MM.1S (cell line): Measurements from ENCODE around the gene COPB2.

Experiments
- DNase-seq: peaks from one replicate; pipeline ENCODE4 v3.0.0-alpha.2; 2015
- H2AFZ ChIP-seq: fragments of 300-600 bp; sonication (generic); 2 replicates; pipeline ENCODE4 v1.6.0; 2016; ENCODE audit warnings: antibody characterized with exemption, low read length
- H3F3A ChIP-seq: fragments of 300-600 bp; sonication (generic); 2 replicates; pipeline ENCODE4 v1.6.1; 2016; ENCODE audit warnings: mild to moderate bottlenecking, antibody characterized with exemption, low read length, moderate library complexity, mixed read lengths; ENCODE audit not compliant: insufficient read depth
- H3K27ac ChIP-seq: fragments of 300-600 bp; sonication (generic); 2 replicates; pipeline ENCODE4 v1.5.1; 2016; ENCODE audit warnings: mild to moderate bottlenecking, low read length
- H3K27me3 ChIP-seq: fragments of 300-600 bp; sonication (generic); replicated peaks from 2 replicates; pipeline ENCODE4 v1.6.0; 2016; ENCODE audit warnings: low read length; ENCODE audit not compliant: insufficient read depth
- H3K36me3 ChIP-seq: fragments of 300-600 bp; sonication (generic); replicated peaks from 2 replicates; pipeline ENCODE4 v1.6.1; 2016; ENCODE audit warnings: mild to moderate bottlenecking, low read length, mixed read lengths; ENCODE audit not compliant: insufficient read depth
- H3K4me1 ChIP-seq: fragments of 300-600 bp; sonication (generic); 2 replicates; pipeline ENCODE4 v1.6.1; 2016; ENCODE audit warnings: low read length, mixed read lengths
- H3K4me2 ChIP-seq: fragments of 300-600 bp; sonication (generic); 2 replicates; pipeline ENCODE4 v1.6.0; 2016; ENCODE audit warnings: low read depth, low read length
- H3K4me3 ChIP-seq: fragments of 300-600 bp; sonication (generic); 2 replicates; pipeline ENCODE4 v1.5.1; 2016; ENCODE audit warnings: low read length, mixed read lengths
- H3K79me2 ChIP-seq: fragments of 300-600 bp; sonication (generic); 2 replicates; pipeline ENCODE4 v1.6.1; 2016; ENCODE audit warnings: mixed run types, low read length, mixed read lengths
- H3K9ac ChIP-seq: fragments of 300-600 bp; sonication (generic); 2 replicates; pipeline ENCODE4 v1.6.1; 2016; ENCODE audit warnings: low read length, mixed read lengths
- H3K9me2 ChIP-seq: fragments of 300-600 bp; sonication (generic); replicated peaks from 2 replicates; pipeline ENCODE4 v1.6.1; 2016; ENCODE audit warnings: mild to moderate bottlenecking, low read length, mixed read lengths; ENCODE audit not compliant: insufficient read depth
- H3K9me3 ChIP-seq: fragments of 300-600 bp; sonication (generic); replicated peaks from 2 replicates; pipeline ENCODE4 v1.6.1; 2016; ENCODE audit warnings: mild to moderate bottlenecking, low read length, mixed read lengths; ENCODE audit not compliant: insufficient read depth
- H4K20me1 ChIP-seq: fragments of 300-600 bp; sonication (generic); 2 replicates; pipeline ENCODE4 v1.6.1; 2016; ENCODE audit warnings: mild to moderate bottlenecking, low read length, moderate library complexity, mixed read lengths; ENCODE audit not compliant: insufficient read depth
- EZH2 ChIP-seq: fragments of 300-600 bp; sonication (generic); optimal IDR thresholded peaks from 2 replicates; pipeline ENCODE3; 2017; ENCODE audit warnings: low read depth, mild to moderate bottlenecking, antibody characterized with exemption, low read length, mixed read lengths
- EZH2phosphoT487 ChIP-seq: fragments of 300-600 bp; sonication (generic); IDR thresholded peaks from 2 replicates; pipeline ENCODE4 v1.6.1; 2018; ENCODE audit warnings: antibody characterized with exemption, low read length
- TF ChIP-seq, protein P1 (sequence below): fragments of 300-600 bp; sonication (generic); IDR thresholded peaks from 2 replicates; pipeline ENCODE4 v1.5.1; 2016; ENCODE audit warnings: antibody characterized with exemption, low read length, mixed read lengths

COPB2 gene

DNA sequence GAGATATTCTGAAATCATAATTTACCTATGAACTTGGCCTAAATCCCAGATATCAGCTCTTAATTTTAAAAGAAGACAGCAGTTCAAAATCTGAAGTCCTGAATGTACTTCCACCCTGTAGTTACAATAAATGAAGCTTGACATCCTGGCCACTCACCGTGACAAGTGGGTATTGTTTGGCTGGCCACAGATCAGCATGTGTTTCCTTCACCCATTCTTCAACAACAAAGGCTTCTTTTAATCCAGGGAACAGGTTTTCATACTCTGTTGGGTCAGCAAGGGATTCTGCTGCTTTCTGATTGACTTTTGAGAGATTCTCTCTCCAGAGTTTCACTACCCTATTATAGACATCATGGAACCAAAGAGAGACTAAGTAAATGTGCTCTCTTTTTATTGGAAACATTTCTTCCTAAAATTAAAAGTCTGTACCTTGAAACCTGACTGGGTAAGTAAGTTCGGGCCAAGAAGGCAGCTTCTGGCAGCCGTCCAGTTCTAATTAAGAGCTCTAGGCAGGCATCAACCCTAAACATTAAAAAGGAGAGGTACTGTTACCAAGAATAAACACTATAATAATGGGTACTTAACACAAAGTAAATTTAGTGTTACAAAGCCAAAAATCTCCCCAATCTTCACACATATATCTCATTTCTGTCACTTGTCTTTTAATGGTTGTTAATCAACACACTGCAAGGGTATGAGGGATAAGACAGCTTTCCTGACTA is 30.4 kb downstream of the COPB2 start:
- Histone ChIP-seq H3K9me2 (no peaks in the 10 kb centered on the region), H4K20me1 (no peaks in the 10 kb centered on the region), H3K27ac (no peak overlapping the region), H3K4me1 (no peaks in the 10 kb centered on the region), H3K4me2 (no peak overlapping the region), H3K9me3 (no peaks in the 10 kb centered on the region), H3K9ac (no peak overlapping the region), H3K36me3 (peaks cover 18% of the 10 kb centered on the region; the same call in 1 of the 2 replicates), H3K79me2 (0 out of 2 replicates have a peak, but pooled peaks cover under 1% of the 10 kb centered on the region), H3K27me3 (no peaks in the 10 kb centered on the region), H3F3A (no peaks in the 10 kb centered on the region), H3K4me3 (no peak overlapping the region), H2AFZ (no peak overlapping the region)
- TF ChIP-seq, protein P1, sequence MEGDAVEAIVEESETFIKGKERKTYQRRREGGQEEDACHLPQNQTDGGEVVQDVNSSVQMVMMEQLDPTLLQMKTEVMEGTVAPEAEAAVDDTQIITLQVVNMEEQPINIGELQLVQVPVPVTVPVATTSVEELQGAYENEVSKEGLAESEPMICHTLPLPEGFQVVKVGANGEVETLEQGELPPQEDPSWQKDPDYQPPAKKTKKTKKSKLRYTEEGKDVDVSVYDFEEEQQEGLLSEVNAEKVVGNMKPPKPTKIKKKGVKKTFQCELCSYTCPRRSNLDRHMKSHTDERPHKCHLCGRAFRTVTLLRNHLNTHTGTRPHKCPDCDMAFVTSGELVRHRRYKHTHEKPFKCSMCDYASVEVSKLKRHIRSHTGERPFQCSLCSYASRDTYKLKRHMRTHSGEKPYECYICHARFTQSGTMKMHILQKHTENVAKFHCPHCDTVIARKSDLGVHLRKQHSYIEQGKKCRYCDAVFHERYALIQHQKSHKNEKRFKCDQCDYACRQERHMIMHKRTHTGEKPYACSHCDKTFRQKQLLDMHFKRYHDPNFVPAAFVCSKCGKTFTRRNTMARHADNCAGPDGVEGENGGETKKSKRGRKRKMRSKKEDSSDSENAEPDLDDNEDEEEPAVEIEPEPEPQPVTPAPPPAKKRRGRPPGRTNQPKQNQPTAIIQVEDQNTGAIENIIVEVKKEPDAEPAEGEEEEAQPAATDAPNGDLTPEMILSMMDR, result no peak
- TF ChIP-seq EZH2phosphoT487, result no peak
- TF ChIP-seq EZH2, result no peak
- DNase-seq, result no peak

DNA sequence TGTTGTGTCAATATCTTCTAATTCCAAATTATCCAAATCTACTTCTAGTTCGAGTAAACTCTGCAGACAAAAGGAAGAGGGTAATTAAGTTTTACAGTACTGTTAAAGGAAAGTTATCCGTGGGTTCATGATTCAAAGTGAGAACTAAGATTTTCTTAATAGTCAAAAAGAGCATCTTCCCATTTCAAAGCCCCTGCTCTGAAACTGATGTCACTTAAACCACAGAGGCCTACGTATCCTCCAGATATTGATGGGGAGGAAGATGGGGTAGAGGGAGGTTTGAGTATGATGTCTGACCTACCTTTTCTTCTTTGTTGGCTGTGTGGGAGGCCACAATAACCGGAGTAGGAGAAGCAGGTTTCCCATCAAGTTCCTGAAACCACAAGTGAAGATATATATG is 31.5 kb downstream of the COPB2 start:
- Histone ChIP-seq H3K9me3 (no peaks in the 10 kb centered on the region), H3K9me2 (no peaks in the 10 kb centered on the region), H3K27ac (no peak overlapping the region), H3K27me3 (no peaks in the 10 kb centered on the region), H3K9ac (no peak overlapping the region), H4K20me1 (no peaks in the 10 kb centered on the region), H3K36me3 (peaks cover 18% of the 10 kb centered on the region; the same call in 1 of the 2 replicates), H3K4me3 (no peak overlapping the region), H3F3A (no peaks in the 10 kb centered on the region), H3K79me2 (no peaks in the 10 kb centered on the region), H3K4me1 (no peaks in the 10 kb centered on the region), H3K4me2 (no peak overlapping the region), H2AFZ (no peak overlapping the region)
- TF ChIP-seq, protein P1, result no peak
- TF ChIP-seq EZH2phosphoT487, result no peak
- TF ChIP-seq EZH2, result no peak
- no peak for DNase-seq

DNA sequence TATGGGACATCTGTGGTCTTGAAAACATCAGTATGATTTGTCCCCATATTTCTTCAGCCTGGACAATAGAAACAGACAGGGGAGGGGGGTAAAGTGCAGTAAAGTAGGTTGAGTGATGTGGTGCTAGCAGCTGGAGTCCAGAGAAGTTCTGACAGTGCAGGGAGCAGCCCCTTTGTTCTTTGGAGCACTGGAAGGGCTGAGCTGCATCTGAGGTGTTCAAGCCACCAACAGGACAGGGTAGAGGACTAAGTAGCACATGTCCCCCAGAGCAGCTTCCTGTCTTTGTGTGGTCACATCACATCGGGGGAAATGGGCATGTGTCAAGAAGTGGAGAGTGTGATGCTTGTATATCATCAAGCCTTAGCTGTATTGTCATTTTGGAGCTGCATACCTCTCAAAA is 33.6 kb downstream of the COPB2 start:
- Histone ChIP-seq H3K9me2 (no peaks in the 10 kb centered on the region), H4K20me1 (no peaks in the 10 kb centered on the region), H3K79me2 (no peaks in the 10 kb centered on the region), H3K27me3 (no peaks in the 10 kb centered on the region), H3K4me1 (no peaks in the 10 kb centered on the region), H3K27ac (no peak overlapping the region), H2AFZ (no peak overlapping the region), H3F3A (no peaks in the 10 kb centered on the region), H3K9ac (no peak overlapping the region), H3K36me3 (peaks cover 13% of the 10 kb centered on the region; the same call in 1 of the 2 replicates), H3K9me3 (no peaks in the 10 kb centered on the region), H3K4me3 (no peak overlapping the region), H3K4me2 (no peak overlapping the region)
- no peak for DNase-seq
- TF ChIP-seq EZH2phosphoT487, result no peak

DNA sequence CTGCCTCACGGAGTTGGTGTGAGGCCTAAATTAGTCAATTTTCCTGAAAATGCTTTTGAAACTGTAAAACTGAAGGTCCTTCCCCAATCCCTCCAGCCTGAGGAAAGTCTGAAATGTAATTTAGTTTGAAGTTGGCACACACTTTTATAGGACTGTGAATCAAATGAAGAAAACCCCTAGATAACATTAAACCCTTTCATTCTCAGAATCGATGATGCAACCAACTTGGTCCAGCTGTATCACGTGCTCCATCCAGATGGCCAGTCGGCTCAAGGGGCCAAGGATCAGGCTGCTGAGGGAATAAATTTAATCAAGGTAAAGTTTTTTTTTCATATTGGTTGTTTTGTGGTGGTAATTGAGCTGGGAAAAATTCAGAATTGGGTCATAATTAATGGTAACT is 34.0 kb downstream of the COPB2 start:
- Histone ChIP-seq H4K20me1 (no peaks in the 10 kb centered on the region), H2AFZ (no peak overlapping the region), H3K4me3 (no peak overlapping the region), H3K36me3 (peaks cover 9% of the 10 kb centered on the region; the same call in 1 of the 2 replicates), H3F3A (no peaks in the 10 kb centered on the region), H3K4me2 (no peak overlapping the region), H3K27ac (no peak overlapping the region), H3K9me3 (no peaks in the 10 kb centered on the region), H3K9ac (no peak overlapping the region), H3K79me2 (no peaks in the 10 kb centered on the region), H3K27me3 (no peaks in the 10 kb centered on the region), H3K9me2 (no peaks in the 10 kb centered on the region), H3K4me1 (no peaks in the 10 kb centered on the region)
- TF ChIP-seq EZH2phosphoT487, result no peak
- TF ChIP-seq, protein P1, result no peak
- TF ChIP-seq EZH2, result no peak
- no peak for DNase-seq
